Pancreas (tissue), 10 donors: ENCODE data around the gene CCDC27. TPM values are rescaled to one million over a fixed set of nuclear protein-coding genes. Genes with fewer than 3 reads are reported as not detected.

Experiments used
- ATAC-seq, 4 donors: fragments of 200-7000 bp; cut with Tn5 transposase; one replicate each; pipeline versions ENCODE4 v1.8.0 to v1.9.1; 2020; ENCODE audit warnings: mild to moderate bottlenecking in 4 of 4, moderate library complexity in 4 of 4
- DNase-seq, 6 donors: peaks; one replicate each; pipeline ENCODE4 v3.0.0-alpha.2; 2020
- FAIRE-seq: peaks from 2 replicates; lab custom pipeline; 2012; peaks lifted over from hg19 to GRCh38; lab: Jason Lieb, UNC
- H3K27ac ChIP-seq, 4 donors: fragments of 200-600 bp; sonication (generic); 1 replicate in 3 of 4; 2 replicates in 1 of 4; pipeline versions ENCODE4 v1.5.0 to v1.8.0; 2020
- H3K27me3 ChIP-seq, 4 donors: fragments of 200-600 bp; one replicate each; pipeline ENCODE4 v1.8.0; 2021
- H3K36me3 ChIP-seq, 3 donors: fragments of 200-600 bp; sonication (generic) in 1 of 3; one replicate each; pipeline versions ENCODE4 v1.5.0 to v1.8.0; 2020 to 2021
- H3K4me1 ChIP-seq, 3 donors: fragments of 200-600 bp; one replicate each; pipeline ENCODE4 v1.8.0; 2021
- H3K4me3 ChIP-seq, 4 donors: fragments of 200-600 bp; sonication (generic) in 2 of 4; one replicate each; pipeline versions ENCODE4 v1.5.0 to v1.8.0; 2020 to 2021
- H3K9me3 ChIP-seq, 4 donors: fragments of 200-600 bp; one replicate each; pipeline ENCODE4 v1.8.0; 2021
- WGBS, 2 donors: extraction: QIAGEN DNeasy Blood & Tissue Kit; methylation state at CpG; one replicate each; pipeline ENCODE4 v1.1.7; 2013; 5-methylcytosine and 5-hydroxymethylcytosine counted together
- intact Hi-C, 3 donors: fragments of 100-400 bp; cut with DNase I; formaldehyde crosslinking; loops; one replicate each; pipeline versions ENCODE4 v1.11.1 to v1.14.2; 2022
- polyA plus RNA-seq, 2 donors: library from polyadenylated mRNA; stranded (reverse); fragments of 200-250 nt; gene quantifications; one replicate each; pipeline ENCODE4 v1.2.3, GENCODE V29; 2013
- total RNA-seq, 6 donors: library from RNA; stranded (reverse); fragmentation: NEBNext Ultra II Directional in 4 of 6; extraction: Animal tissue kit (Norgen Biotek cat#: 25700) in 4 of 6; gene quantifications; one replicate each; pipeline versions ENCODE4 v1.2.1 to v1.2.4, GENCODE V29; 2021 to 2023
- TF ChIP-seq, protein P1 (sequence below), 4 donors: fragments of 200-600 bp; sonication (generic) in 3 of 4; IDR thresholded peaks; one replicate each; pipeline versions ENCODE4 v1.5.0 to v1.8.0; 2021; ENCODE audit warnings: antibody characterized with exemption in 4 of 4
- donor health status: healthy with polysubstance abuse.
- donor health status: DM: no; HTN: no; CAD: no; lungs with moderate emphysema.
- donor health status: DM: no; HTN: no; CAD: no.
- donor health status: control.
- donor health status: control.
- donor health status: Bipolar disorder and iron deficiency.
- donor health status: DM: yes; HTN: yes; CAD: no.
- donor health status: DM: no; HTN: no; CAD: no.
- donor health status: DM: no; HTN: no; CAD: no.
- donor health status: DM: yes; HTN: yes; CAD: no.

The CCDC27 gene
- total and polyA plus RNA-seq, 8 donors: 0.04 TPM; not detected in 7

DNA sequence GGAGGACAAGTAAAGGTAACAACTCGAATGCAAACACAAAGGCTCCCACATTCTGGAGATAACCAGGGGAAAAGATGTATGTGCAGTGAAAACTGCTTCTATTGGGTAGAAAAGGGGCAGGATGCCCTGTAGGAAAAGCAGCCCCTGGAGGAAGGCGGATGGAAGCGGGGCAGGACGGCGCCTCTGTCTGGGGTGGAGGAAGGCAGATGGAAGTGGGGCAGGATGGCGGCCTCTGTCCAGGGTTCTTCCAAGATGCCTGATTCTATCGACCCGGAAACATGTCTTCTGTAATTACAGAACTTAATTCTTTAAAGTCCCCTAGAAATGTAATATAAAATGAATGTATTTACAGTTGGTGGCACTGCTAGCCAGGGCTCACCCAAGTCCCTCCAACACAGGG, 68.1 kb downstream of the CCDC27 start:
- FAIRE-seq (no peak), DNase-seq (peak in 1 of 6 donors; percentile 10), ATAC-seq (no peak)
- Histone ChIP-seq H3K9me3 (no peaks in the 10 kb centered on the region), H3K27ac (no peak overlapping the region), H3K27me3 (no peaks in the 10 kb centered on the region), H3K36me3 (peaks cover 0 to 41% (median 0%) of the 10 kb centered on the region in 3 donors), H3K4me1 (no peaks in the 10 kb centered on the region), H3K4me3 (no peak overlapping the region)
- intact Hi-C loops: no loop called here
- TF ChIP-seq, protein P1, sequence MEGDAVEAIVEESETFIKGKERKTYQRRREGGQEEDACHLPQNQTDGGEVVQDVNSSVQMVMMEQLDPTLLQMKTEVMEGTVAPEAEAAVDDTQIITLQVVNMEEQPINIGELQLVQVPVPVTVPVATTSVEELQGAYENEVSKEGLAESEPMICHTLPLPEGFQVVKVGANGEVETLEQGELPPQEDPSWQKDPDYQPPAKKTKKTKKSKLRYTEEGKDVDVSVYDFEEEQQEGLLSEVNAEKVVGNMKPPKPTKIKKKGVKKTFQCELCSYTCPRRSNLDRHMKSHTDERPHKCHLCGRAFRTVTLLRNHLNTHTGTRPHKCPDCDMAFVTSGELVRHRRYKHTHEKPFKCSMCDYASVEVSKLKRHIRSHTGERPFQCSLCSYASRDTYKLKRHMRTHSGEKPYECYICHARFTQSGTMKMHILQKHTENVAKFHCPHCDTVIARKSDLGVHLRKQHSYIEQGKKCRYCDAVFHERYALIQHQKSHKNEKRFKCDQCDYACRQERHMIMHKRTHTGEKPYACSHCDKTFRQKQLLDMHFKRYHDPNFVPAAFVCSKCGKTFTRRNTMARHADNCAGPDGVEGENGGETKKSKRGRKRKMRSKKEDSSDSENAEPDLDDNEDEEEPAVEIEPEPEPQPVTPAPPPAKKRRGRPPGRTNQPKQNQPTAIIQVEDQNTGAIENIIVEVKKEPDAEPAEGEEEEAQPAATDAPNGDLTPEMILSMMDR (IDR thresholded peaks at IDR 0.05): no peak
- 92 to 94% methylated on average over 8 of the region's 8 CpGs for WGBS, 2 donors

DNA sequence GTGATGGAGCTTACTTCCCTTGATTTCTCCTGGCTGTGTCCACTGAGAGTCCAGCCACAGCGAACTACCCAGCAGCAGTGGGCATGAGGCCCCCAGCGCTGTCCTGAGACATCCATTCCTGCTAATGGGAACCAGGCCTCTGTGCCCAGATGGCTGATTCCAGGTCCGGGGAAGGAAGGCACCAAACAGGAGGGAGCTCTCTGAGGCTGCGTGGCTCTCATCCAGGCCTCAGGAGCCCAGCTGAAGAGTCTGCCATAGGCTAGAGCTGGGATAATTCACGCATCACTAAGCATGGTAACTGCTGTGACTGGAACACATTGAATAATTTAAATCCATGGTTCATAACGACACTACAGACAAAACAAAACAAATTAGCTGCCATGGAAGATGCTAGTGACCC, 68.8 kb downstream of the CCDC27 start:
- Histone ChIP-seq H3K4me1 (no peaks in the 10 kb centered on the region), H3K4me3 (no peak overlapping the region), H3K9me3 (no peaks in the 10 kb centered on the region), H3K36me3 (peaks cover 0 to 42% (median 4%) of the 10 kb centered on the region in 3 donors), H3K27ac (no peak overlapping the region), H3K27me3 (no peaks in the 10 kb centered on the region)
- ATAC-seq (peak in 1 of 4 donors; percentile 38), FAIRE-seq (no peak), DNase-seq (peak in 1 of 6 donors; percentile 24)
- intact Hi-C loops: no loop called here
- TF ChIP-seq, protein P1 (IDR thresholded peaks at IDR 0.05): no peak
- WGBS, 2 donors: 84 to 88% methylated on average over 6 of the region's 6 CpGs

Other genes starting within 250 kb of the CCDC27 start
- 10 to 100 TPM in 1 of 6 donors, 1 to 10 TPM in 5; 2.6 to 11.2 (median 7.2) TPM for gene MEGF6, start 140.9 kb upstream of the CCDC27 start, total RNA-seq
- 10 to 100 TPM; 14.5 to 20.0 TPM for gene MEGF6, start 140.9 kb upstream of the CCDC27 start, polyA plus RNA-seq
- gene TPRG1L, start 127.4 kb upstream of the CCDC27 start, total RNA-seq: 10 to 100 TPM; 16.4 to 25.8 (median 21.8) TPM
- gene TPRG1L, start 127.4 kb upstream of the CCDC27 start, polyA plus RNA-seq: 10 to 100 TPM; 16.5 to 33.3 TPM
- gene WRAP73, start 102.3 kb upstream of the CCDC27 start, total RNA-seq: 10 to 100 TPM in 2 of 6 donors, 1 to 10 TPM in 4; 6.7 to 12.4 (median 9.2) TPM
- gene WRAP73, start 102.3 kb upstream of the CCDC27 start, polyA plus RNA-seq: 10 to 100 TPM; 19.0 to 26.2 TPM
- under 1 TPM; 0.25 to 0.51 (median 0.37) TPM for gene TP73, start 99.9 kb upstream of the CCDC27 start, total RNA-seq
- gene TP73, start 99.9 kb upstream of the CCDC27 start, polyA plus RNA-seq: under 1 TPM; 0.11 to 0.12 TPM
- 1 to 10 TPM; 3.1 to 6.8 (median 5.8) TPM for gene SMIM1, start 20.3 kb downstream of the CCDC27 start, total RNA-seq
- 10 to 100 TPM; 10.3 to 15.1 TPM for gene SMIM1, start 20.3 kb downstream of the CCDC27 start, polyA plus RNA-seq
- 10 to 100 TPM; 21.1 to 34.3 (median 27.5) TPM for gene LRRC47, start 44.0 kb downstream of the CCDC27 start, total RNA-seq
- gene LRRC47, start 44.0 kb downstream of the CCDC27 start, polyA plus RNA-seq: 10 to 100 TPM; 15.7 to 24.6 TPM
- 10 to 100 TPM; 22.6 to 37.7 (median 26.4) TPM for gene CEP104, start 104.8 kb downstream of the CCDC27 start, total RNA-seq
- 10 to 100 TPM in 1 of 2 donors, 1 to 10 TPM in 1; 9.2 to 10.3 TPM for gene CEP104, start 104.8 kb downstream of the CCDC27 start, polyA plus RNA-seq
- gene DFFB, start 105.0 kb downstream of the CCDC27 start, total RNA-seq: 1 to 10 TPM; 3.3 to 6.4 (median 4.3) TPM
- 1 to 10 TPM; 7.3 to 8.6 TPM for gene DFFB, start 105.0 kb downstream of the CCDC27 start, polyA plus RNA-seq
- 10 to 100 TPM in 1 of 6 donors, 1 to 10 TPM in 5; 6.7 to 11.6 (median 9.0) TPM for gene C1orf174, start 147.8 kb downstream of the CCDC27 start, total RNA-seq
- 10 to 100 TPM in 1 of 2 donors, 1 to 10 TPM in 1; 9.0 to 11.4 TPM for gene C1orf174, start 147.8 kb downstream of the CCDC27 start, polyA plus RNA-seq